ENCODE data around the gene RXRA. TPM values are rescaled to one million over a fixed set of nuclear protein-coding genes. Genes with fewer than 3 reads are reported as not detected.
A peak's percentile ranks its signal among the peaks of the same experiment; 100 is the strongest.

RXRA gene
- total RNA-seq, 4 donors from 2014 or later, result 53.5 to 61.5 (median 56.5) TPM

- Histone ChIP-seq H3K4me3 (no peak overlapping the region), H3K9me3 (no peaks in the 10 kb centered on the region), H3K36me3 (no peaks in the 10 kb centered on the region), H3K27me3 (no peaks in the 10 kb centered on the region), H3K4me1 (peaks cover 0 to 71% (median 40%) of the 10 kb centered on the region in 4 donors), H3K27ac (peak overlapping the region in 2 of 4 donors; percentile 64 to 99)
- DNase-seq (ENCODE audit: low spot score in 2 of 2), result no peak
- TF ChIP-seq POLR2A (IDR thresholded peaks at IDR 0.05), result no peak
- TF ChIP-seq EP300 (IDR thresholded peaks at IDR 0.05), result no peak
- no peak for TF ChIP-seq CTCF (IDR thresholded peaks at IDR 0.05)
- 57 to 68% methylated on average over 22 of the region's 22 CpGs for WGBS, 2 donors
Measured at GRCh38 chr9:134320126-134320867, 6.0 kb upstream of the RXRA start.

GRCh38 chr9:134320868-134321471 lies 5.3 kb upstream of the RXRA start:
- no peak for DNase-seq (ENCODE audit: low spot score in 2 of 2)
- H3K4me3 ChIP-seq, result no peak overlapping the region
- peaks cover 0 to 70% (median 40%) of the 10 kb centered on the region in 4 donors for H3K4me1 ChIP-seq
- 51 to 52% methylated on average over 22 of the region's 22 CpGs for WGBS, 2 donors
- TF ChIP-seq EP300 (IDR thresholded peaks at IDR 0.05) (peak in 1 of 2 donors; percentile 82), POLR2A (IDR thresholded peaks at IDR 0.05) (no peak)
- no peaks in the 10 kb centered on the region for H3K36me3 ChIP-seq
- H3K27ac ChIP-seq, result peak overlapping the region in 2 of 4 donors; percentile 64 to 99
- no peaks in the 10 kb centered on the region for H3K9me3 ChIP-seq
- H3K27me3 ChIP-seq, result no peaks in the 10 kb centered on the region

GRCh38 chr9:134321531-134321930 lies 4.7 kb upstream of the RXRA start:
- DNase-seq (ENCODE audit: low spot score in 2 of 2), result no peak
- 75 to 79% methylated on average over 10 of the region's 10 CpGs for WGBS, 2 donors

GRCh38 chr9:134321946-134322741 lies 4.1 kb upstream of the RXRA start:
- H3K36me3 ChIP-seq, result no peaks in the 10 kb centered on the region
- peak overlapping the region in 1 of 4 donors; percentile 99 for H3K27ac ChIP-seq
- peaks cover 0 to 59% (median 35%) of the 10 kb centered on the region in 4 donors for H3K4me1 ChIP-seq
- H3K4me3 ChIP-seq, result no peak overlapping the region
- no peak for TF ChIP-seq POLR2A (IDR thresholded peaks at IDR 0.05)
- TF ChIP-seq CTCF (IDR thresholded peaks at IDR 0.05), result no peak
- no peak for TF ChIP-seq EP300 (IDR thresholded peaks at IDR 0.05)
- 91 to 92% methylated on average over 19 of the region's 19 CpGs for WGBS, 2 donors
- H3K27me3 ChIP-seq, result no peaks in the 10 kb centered on the region
- no peak for DNase-seq (ENCODE audit: low spot score in 2 of 2)
- no peaks in the 10 kb centered on the region for H3K9me3 ChIP-seq

More at GRCh38 chr9:134321531-134321930, 4.7 kb upstream of the RXRA start:
- Histone ChIP-seq H3K36me3 (no peaks in the 10 kb centered on the region), H3K4me1 (peaks cover 0 to 65% (median 38%) of the 10 kb centered on the region in 4 donors), H3K4me3 (no peak overlapping the region), H3K27ac (peak overlapping the region in 2 of 4 donors; percentile 64 to 99), H3K27me3 (no peaks in the 10 kb centered on the region), H3K9me3 (no peaks in the 10 kb centered on the region)
- TF ChIP-seq POLR2A (IDR thresholded peaks at IDR 0.05), result no peak
- TF ChIP-seq CTCF (IDR thresholded peaks at IDR 0.05), result no peak
- no peak for TF ChIP-seq EP300 (IDR thresholded peaks at IDR 0.05)

GRCh38 chr9:134322781-134323241 lies 3.4 kb upstream of the RXRA start:
- Histone ChIP-seq H3K36me3 (no peaks in the 10 kb centered on the region), H3K27ac (peak overlapping the region; percentile 94 to 99 (median 95)), H3K9me3 (no peaks in the 10 kb centered on the region), H3K4me3 (no peak overlapping the region), H3K4me1 (peaks cover 0 to 64% (median 36%) of the 10 kb centered on the region in 4 donors), H3K27me3 (no peaks in the 10 kb centered on the region)
- WGBS, 2 donors, result 84 to 93% methylated on average over 5 to 7 of the region's 7 CpGs
- TF ChIP-seq EP300 (IDR thresholded peaks at IDR 0.05), result no peak
- no peak for TF ChIP-seq CTCF (IDR thresholded peaks at IDR 0.05)
- TF ChIP-seq POLR2A (IDR thresholded peaks at IDR 0.05), result no peak
- no peak for DNase-seq (ENCODE audit: low spot score in 2 of 2)

All from tibial nerve (tissue), 4 donors.